ENCODE results near the gene AREL1.

GRCh38 chr14:74756326-74756725, 43.4 kb upstream of the AREL1 start:
- no peak for TF ChIP-seq ELF4 (IDR thresholded peaks at IDR 0.05)
- TF ChIP-seq FOXM1 (IDR thresholded peaks at IDR 0.05; ENCODE audit: borderline replicate concordance), result no peak
- no peak for TF ChIP-seq NFRKB (IDR thresholded peaks at IDR 0.05)
- no peak for TF ChIP-seq ARNT (IDR thresholded peaks at IDR 0.05)
- TF ChIP-seq FOXK2 (IDR thresholded peaks at IDR 0.05), result no peak
- TF ChIP-seq BHLHE40 (IDR thresholded peaks at IDR 0.05; ENCODE audit: borderline replicate concordance), result no peak
- TF ChIP-seq SUZ12 (IDR thresholded peaks at IDR 0.05), result no peak

Measured in HEK293T (cell line).